GM12878 (cell line): Measurements from ENCODE around the gene EEF1AKMT3. TPM values are rescaled to one million over a fixed set of nuclear protein-coding genes. Genes with fewer than 3 reads are reported as not detected.

Source experiments
- ATAC-seq: fragments of 200-7000 bp; cut with Tn5 transposase; 3 replicates; pipeline ENCODE4 v1.9.1; 2020; ENCODE audit warnings: mild to moderate bottlenecking, moderate library complexity
- BruUV-seq: library from RNA; stranded (reverse); fragments of 400-500 nt; replicated peaks from 2 replicates; lab custom pipeline; 2021; lab: Mats Ljungman, UMichigan
- CTCF ChIA-PET: fragments of 300-600 bp; sonication (Branson Sonifier 250); formaldehyde crosslinking; extraction: SDS; loops from one replicate; lab custom pipeline; 2021; ENCODE audit warnings: inconsistent platforms; lab: Yijun Ruan, JAX
- POLR2A ChIA-PET: fragments of 350-600 bp; formaldehyde crosslinking; extraction: SDS; loops from one replicate; lab custom pipeline; 2021; ENCODE audit warnings: inconsistent platforms; lab: Charles Lee
- RAD21 ChIA-PET: fragments of 300-600 bp; sonication (Branson Sonifier 250); formaldehyde crosslinking; loops from one replicate; lab custom pipeline; 2023; ENCODE audit warnings: antibody characterized with exemption; ENCODE audit not compliant: unreplicated experiment; lab: Charles Lee
- SMC1A ChIA-PET: fragments of 300-600 bp; sonication (Branson Sonifier 250); formaldehyde crosslinking; loops from one replicate; lab custom pipeline; 2023; ENCODE audit not compliant: unreplicated experiment, uncharacterized antibody; lab: Charles Lee
- DNase-seq: peaks from one replicate; pipeline ENCODE4 v3.0.0-alpha.2; 2011; ENCODE audit warnings: low read depth, low spot score
- FAIRE-seq: peaks from 3 replicates; lab custom pipeline; 2011; peaks lifted over from hg19 to GRCh38; lab: Jason Lieb, UNC
- H2AFZ ChIP-seq: 2 replicates; pipeline ENCODE4 v1.6.0; 2011; ENCODE audit warnings: low read depth, low read length, control low read depth; ENCODE audit not compliant: control insufficient read depth
- H3K27ac ChIP-seq: 2 replicates; pipeline ENCODE4 v1.5.1; 2011; ENCODE audit warnings: control low read depth; ENCODE audit not compliant: control insufficient read depth, insufficient read depth
- H3K27me3 ChIP-seq, 2 experiments: replicated peaks in 1 of 2; 2 replicates each; pipeline versions ENCODE4 v1.6.0 to v1.6.1; 2011; ENCODE audit warnings: low read length in 1 of 2; ENCODE audit not compliant: control insufficient read depth in 2 of 2, insufficient read depth in 2 of 2
- H3K36me3 ChIP-seq, 2 experiments: 2 replicates each; pipeline ENCODE4 v1.5.1; 2011; ENCODE audit warnings: low read length in 1 of 2; ENCODE audit not compliant: control insufficient read depth in 2 of 2, insufficient read depth in 2 of 2
- H3K4me1 ChIP-seq: 2 replicates; pipeline ENCODE4 v1.6.1; 2011; ENCODE audit warnings: mild to moderate bottlenecking, low read length, moderate library complexity, mixed read lengths; ENCODE audit not compliant: control insufficient read depth, insufficient read depth
- H3K4me2 ChIP-seq: 2 replicates; pipeline ENCODE4 v1.6.0; 2011; ENCODE audit warnings: control low read depth; ENCODE audit not compliant: control insufficient read depth, insufficient read depth
- H3K4me3 ChIP-seq: fragments of 200-600 bp; sonication (generic); 2 replicates; pipeline ENCODE4 v1.5.1; 2016
- H3K79me2 ChIP-seq: 2 replicates; pipeline ENCODE4 v1.6.0; 2011; ENCODE audit warnings: low read length; ENCODE audit not compliant: control insufficient read depth, insufficient read depth
- H3K9ac ChIP-seq: 2 replicates; pipeline ENCODE4 v1.8.0; 2011; ENCODE audit warnings: low read length, control low read depth, mixed read lengths; ENCODE audit not compliant: control insufficient read depth, insufficient read depth
- H3K9me3 ChIP-seq: replicated peaks from 3 replicates; pipeline ENCODE4 v1.5.1; 2011; ENCODE audit warnings: mild to moderate bottlenecking, low read length; ENCODE audit not compliant: control insufficient read depth, insufficient read depth
- H4K20me1 ChIP-seq: 2 replicates; pipeline ENCODE4 v1.6.0; 2011; ENCODE audit not compliant: control insufficient read depth, insufficient read depth
- JUND ChIP-seq: IDR thresholded peaks from 2 replicates; pipeline ENCODE4 v1.6.1; 2012; ENCODE audit warnings: low read depth, mild to moderate bottlenecking, low read length, improper control_type of control experiment, moderate library complexity
- MYC ChIP-seq: IDR thresholded peaks from 2 replicates; pipeline ENCODE4 v1.6.1; 2011; ENCODE audit warnings: mild to moderate bottlenecking, low read length, moderate library complexity, inconsistent platforms; ENCODE audit not compliant: insufficient read depth, insufficient replicate concordance, insufficient read length, severe bottlenecking
- SUZ12 ChIP-seq: fragments of 200-600 bp; sonication (generic); IDR thresholded peaks from one replicate; pipeline ENCODE4 v1.6.1; 2018; ENCODE audit warnings: antibody characterized with exemption, mild to moderate bottlenecking; ENCODE audit not compliant: unreplicated experiment
- ZNF274 ChIP-seq: IDR thresholded peaks from one replicate; pipeline ENCODE4 v1.8.0; 2011; ENCODE audit not compliant: insufficient read length, insufficient read depth
- WGBS: methylation state at CpG from one replicate; pipeline ENCODE4 v1.1.6; 2016; ENCODE audit warnings: low lambda C conversion rate; ENCODE audit not compliant: insufficient replicate concordance, insufficient coverage; ENCODE audit errors: missing lambda C conversion rate; 5-methylcytosine and 5-hydroxymethylcytosine counted together
- in situ Hi-C: fragments of 300-500 bp; cut with MboI; formaldehyde crosslinking; loops from 9 replicates; pipeline ENCODE4 v1.14.3; 2018; ENCODE audit warnings: mixed read lengths
- intact Hi-C: fragments of 100-400 bp; cut with micrococcal nuclease; formaldehyde crosslinking; loops from one replicate; pipeline ENCODE4 v1.14.2; 2022; ENCODE audit not compliant: unreplicated experiment
- polyA plus RNA-seq, 11 experiments: library from polyadenylated mRNA; depleted of rRNA in 4 of 11; unstranded in 6 of 11; stranded (reverse) in 5 of 11; fragments of >200 nt; fragmentation: Nextera tagmentation in 4 of 11; fragmentation: Illumina TruSeq in 1 of 11; extraction: Ambion mirVana in 4 of 11; extraction: Trizol in 1 of 11; gene quantifications; 1 replicate in 1 of 11; 2 replicates in 10 of 11; pipeline versions ENCODE4 v1.2.1 to v1.2.3, GENCODE V29; 2011 to 2016; ENCODE audit warnings: inconsistent platforms in 2 of 11, missing spikeins in 2 of 11, low read depth in 1 of 11
- total RNA-seq, 4 experiments: library from RNA; depleted of rRNA in 3 of 4; stranded (reverse); fragments of >200 nt in 3 of 4; fragmentation: Illumina TruSeq in 1 of 4; extraction: Trizol in 1 of 4; gene quantifications; 2 replicates each; pipeline versions ENCODE4 v1.2.1 to v1.2.3, GENCODE V29; 2013 to 2021
- TF ChIP-seq, protein P1 (sequence below): fragments of 450-650 bp; IDR thresholded peaks from 2 replicates; pipeline ENCODE4 v1.6.1; 2017; ENCODE audit warnings: borderline replicate concordance
- TF ChIP-seq, protein P2 (sequence below): IDR thresholded peaks from 2 replicates; pipeline ENCODE4 v1.6.1; 2012; ENCODE audit warnings: low read depth, low read length, improper control_type of control experiment
- TF ChIP-seq, protein P3 (sequence below): fragments of 450-650 bp; IDR thresholded peaks from 2 replicates; pipeline ENCODE4 v1.6.1; 2017; ENCODE audit warnings: mild to moderate bottlenecking, moderate library complexity

The EEF1AKMT3 gene
- total and polyA plus RNA-seq, 10 of the 15 experiments (the other 5 are each of a cell fraction or from before 2014, with no cell fraction given), result 1.2 to 8.2 (median 3.5) TPM

DNA sequence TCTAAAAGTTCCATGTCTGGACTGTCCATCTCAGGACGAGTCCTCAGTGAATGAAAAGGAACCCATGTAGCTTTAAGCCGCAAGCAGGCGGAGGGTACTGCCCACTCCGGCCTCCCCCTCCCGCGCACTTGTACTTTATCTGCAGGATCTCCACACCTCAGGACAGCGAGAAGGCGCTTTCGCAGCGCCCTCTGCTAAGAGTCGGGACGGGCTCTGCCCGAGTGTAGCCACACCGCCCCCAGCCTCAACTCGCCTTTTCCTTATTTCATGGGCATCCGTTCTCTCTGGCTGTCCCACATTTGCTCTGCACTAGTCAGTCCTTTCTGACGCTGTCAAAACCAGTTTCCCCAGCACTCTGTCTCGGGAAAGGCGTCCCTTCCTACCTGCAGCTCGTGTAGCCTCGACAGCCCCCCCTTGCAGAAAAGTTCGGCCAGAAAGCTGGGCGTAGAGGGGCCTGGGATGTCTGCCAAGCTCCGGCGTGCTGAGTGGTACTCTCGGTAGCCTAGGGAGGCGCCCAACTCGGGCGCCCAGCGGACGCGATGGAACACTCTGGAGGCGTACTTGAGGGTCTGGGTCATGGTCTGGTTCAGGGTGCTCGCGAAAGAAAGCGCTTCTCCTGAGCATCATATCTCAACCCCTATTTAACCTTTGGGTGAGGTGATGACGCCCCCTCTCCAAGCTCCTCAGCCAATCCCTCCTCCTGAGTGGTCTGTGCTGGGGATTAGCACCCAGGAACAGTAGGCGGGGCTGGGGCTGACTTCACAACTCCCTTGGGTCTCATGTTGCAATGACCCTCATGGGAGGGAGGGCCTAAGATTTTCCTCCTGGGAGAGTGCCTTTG is 5.7 kb upstream of the EEF1AKMT3 start, which contains the start of gene CYP27B1:
TSS of gene CYP27B1 (minus strand) at position 615 of the 841 bp plus-strand sequence. CDS start at position 578, 37 bp downstream.
- Histone ChIP-seq H3K4me1 (peaks cover 22% of the 10 kb centered on the region), H3K4me2 (peak within 1 kb of the TSS; percentile 95), H3K4me3 (no peak within 1 kb of the TSS), H3K79me2 (no peaks in the 10 kb centered on the region), H4K20me1 (no peaks in the 10 kb centered on the region), H2AFZ (no peak within 1 kb of the TSS), H3K27me3 (peaks cover 11 to 23% of the 10 kb centered on the region in 2 experiments; a peak in 3 of 4 replicates), H3K9ac (no peak within 1 kb of the TSS), H3K27ac (no peak within 1 kb of the TSS), H3K36me3 (peaks cover 0 to 4% of the 10 kb centered on the region in 2 experiments; a peak in 2 of 4 replicates), H3K9me3 (no peaks in the 10 kb centered on the region)
- no peak for DNase-seq
- ATAC-seq, result peak; percentile 4; the same call in 1 of the 3 replicates
- in situ Hi-C loops (no loop called here), intact Hi-C loops (no loop called here)
- SMC1A ChIA-PET, result interaction anchor here (1.7 kb wide), 1 partner anchor 10 kb away, joined by 5 read pairs; no protein-coding TSS in a partner anchor
- WGBS, result 25% methylated on average over 38 of the region's 38 CpGs
- TF ChIP-seq SUZ12, result peak; percentile 87
- TF ChIP-seq JUND, result no peak
- RAD21 ChIA-PET, result interaction anchor here (1.5 kb wide), 1 partner anchor 14 kb away, joined by 5 read pairs; no protein-coding TSS in a partner anchor
- BruUV-seq, result no TSS peak
- POLR2A ChIA-PET, result interaction anchor here (0.8 kb wide), 1 partner anchor 25 kb away, joined by 3 read pairs; no protein-coding TSS in a partner anchor
- CTCF ChIA-PET, result interaction anchor here (1.0 to 7.3 kb wide), 3 partner anchors 9 to 15 kb away, joined by 4 to 62 read pairs (median 4); partner anchors contain the start of gene MARCHF9
- FAIRE-seq, result no peak

DNA sequence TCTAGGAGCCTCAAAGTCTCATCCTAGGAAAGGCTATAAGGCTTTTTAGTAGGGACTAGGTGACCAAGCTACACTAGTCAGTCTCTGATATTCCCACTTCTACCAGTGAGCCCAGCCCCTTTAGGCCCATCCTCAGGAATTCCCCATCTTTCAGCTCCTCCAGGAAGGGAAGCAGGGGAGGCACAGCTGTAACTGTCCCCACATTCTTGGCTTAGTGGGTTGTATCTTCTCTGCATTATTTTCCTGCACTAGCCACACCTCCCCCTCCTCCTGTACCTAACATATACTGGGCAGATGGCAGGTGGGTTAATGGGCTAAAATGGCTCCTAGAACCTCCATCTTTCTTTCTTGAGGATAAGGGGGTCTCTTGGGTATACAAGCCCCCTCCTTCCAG is 5.1 kb upstream of the EEF1AKMT3 start:
- Histone ChIP-seq H3K9me3 (no peaks in the 10 kb centered on the region), H2AFZ (no peak overlapping the region), H3K27me3 (peaks cover 11 to 23% of the 10 kb centered on the region in 2 experiments; a peak in 3 of 4 replicates), H3K9ac (no peak overlapping the region), H3K79me2 (no peaks in the 10 kb centered on the region), H4K20me1 (no peaks in the 10 kb centered on the region), H3K4me2 (no peak overlapping the region), H3K27ac (no peak overlapping the region), H3K4me3 (no peak overlapping the region), H3K36me3 (peaks cover 0 to 4% of the 10 kb centered on the region in 2 experiments; a peak in 2 of 4 replicates), H3K4me1 (peaks cover 22% of the 10 kb centered on the region)
- DNase-seq, result no peak
- ChIA-PET RAD21 (interaction anchor here (1.5 kb wide), 1 partner anchor 14 kb away, joined by 5 read pairs; no protein-coding TSS in a partner anchor), POLR2A (no interaction called here), CTCF (interaction anchor here (0.7 to 7.3 kb wide), 4 partner anchors 8 to 535 kb away, joined by 3 to 62 read pairs (median 6); partner anchors contain the start of gene MARCHF9), SMC1A (interaction anchor here (0.9 kb wide), 1 partner anchor 130 kb away, joined by 3 read pairs; no protein-coding TSS in a partner anchor)
- in situ Hi-C loops (no loop called here), intact Hi-C loops (no loop called here)
- ATAC-seq, result no peak
- no peak for FAIRE-seq
- BruUV-seq, result no TSS peak
- TF ChIP-seq, protein P1, sequence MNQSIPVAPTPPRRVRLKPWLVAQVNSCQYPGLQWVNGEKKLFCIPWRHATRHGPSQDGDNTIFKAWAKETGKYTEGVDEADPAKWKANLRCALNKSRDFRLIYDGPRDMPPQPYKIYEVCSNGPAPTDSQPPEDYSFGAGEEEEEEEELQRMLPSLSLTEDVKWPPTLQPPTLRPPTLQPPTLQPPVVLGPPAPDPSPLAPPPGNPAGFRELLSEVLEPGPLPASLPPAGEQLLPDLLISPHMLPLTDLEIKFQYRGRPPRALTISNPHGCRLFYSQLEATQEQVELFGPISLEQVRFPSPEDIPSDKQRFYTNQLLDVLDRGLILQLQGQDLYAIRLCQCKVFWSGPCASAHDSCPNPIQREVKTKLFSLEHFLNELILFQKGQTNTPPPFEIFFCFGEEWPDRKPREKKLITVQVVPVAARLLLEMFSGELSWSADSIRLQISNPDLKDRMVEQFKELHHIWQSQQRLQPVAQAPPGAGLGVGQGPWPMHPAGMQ, result no peak
- TF ChIP-seq ZNF274 (no peak), MYC (no peak)
- TF ChIP-seq, protein P2, sequence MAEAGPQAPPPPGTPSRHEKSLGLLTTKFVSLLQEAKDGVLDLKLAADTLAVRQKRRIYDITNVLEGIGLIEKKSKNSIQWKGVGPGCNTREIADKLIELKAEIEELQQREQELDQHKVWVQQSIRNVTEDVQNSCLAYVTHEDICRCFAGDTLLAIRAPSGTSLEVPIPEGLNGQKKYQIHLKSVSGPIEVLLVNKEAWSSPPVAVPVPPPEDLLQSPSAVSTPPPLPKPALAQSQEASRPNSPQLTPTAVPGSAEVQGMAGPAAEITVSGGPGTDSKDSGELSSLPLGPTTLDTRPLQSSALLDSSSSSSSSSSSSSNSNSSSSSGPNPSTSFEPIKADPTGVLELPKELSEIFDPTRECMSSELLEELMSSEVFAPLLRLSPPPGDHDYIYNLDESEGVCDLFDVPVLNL, result no peak
- TF ChIP-seq, protein P3, sequence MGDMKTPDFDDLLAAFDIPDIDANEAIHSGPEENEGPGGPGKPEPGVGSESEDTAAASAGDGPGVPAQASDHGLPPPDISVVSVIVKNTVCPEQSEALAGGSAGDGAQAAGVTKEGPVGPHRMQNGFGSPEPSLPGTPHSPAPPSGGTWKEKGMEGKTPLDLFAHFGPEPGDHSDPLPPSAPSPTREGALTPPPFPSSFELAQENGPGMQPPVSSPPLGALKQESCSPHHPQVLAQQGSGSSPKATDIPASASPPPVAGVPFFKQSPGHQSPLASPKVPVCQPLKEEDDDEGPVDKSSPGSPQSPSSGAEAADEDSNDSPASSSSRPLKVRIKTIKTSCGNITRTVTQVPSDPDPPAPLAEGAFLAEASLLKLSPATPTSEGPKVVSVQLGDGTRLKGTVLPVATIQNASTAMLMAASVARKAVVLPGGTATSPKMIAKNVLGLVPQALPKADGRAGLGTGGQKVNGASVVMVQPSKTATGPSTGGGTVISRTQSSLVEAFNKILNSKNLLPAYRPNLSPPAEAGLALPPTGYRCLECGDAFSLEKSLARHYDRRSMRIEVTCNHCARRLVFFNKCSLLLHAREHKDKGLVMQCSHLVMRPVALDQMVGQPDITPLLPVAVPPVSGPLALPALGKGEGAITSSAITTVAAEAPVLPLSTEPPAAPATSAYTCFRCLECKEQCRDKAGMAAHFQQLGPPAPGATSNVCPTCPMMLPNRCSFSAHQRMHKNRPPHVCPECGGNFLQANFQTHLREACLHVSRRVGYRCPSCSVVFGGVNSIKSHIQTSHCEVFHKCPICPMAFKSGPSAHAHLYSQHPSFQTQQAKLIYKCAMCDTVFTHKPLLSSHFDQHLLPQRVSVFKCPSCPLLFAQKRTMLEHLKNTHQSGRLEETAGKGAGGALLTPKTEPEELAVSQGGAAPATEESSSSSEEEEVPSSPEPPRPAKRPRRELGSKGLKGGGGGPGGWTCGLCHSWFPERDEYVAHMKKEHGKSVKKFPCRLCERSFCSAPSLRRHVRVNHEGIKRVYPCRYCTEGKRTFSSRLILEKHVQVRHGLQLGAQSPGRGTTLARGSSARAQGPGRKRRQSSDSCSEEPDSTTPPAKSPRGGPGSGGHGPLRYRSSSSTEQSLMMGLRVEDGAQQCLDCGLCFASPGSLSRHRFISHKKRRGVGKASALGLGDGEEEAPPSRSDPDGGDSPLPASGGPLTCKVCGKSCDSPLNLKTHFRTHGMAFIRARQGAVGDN, result no peak
